ENCODE results near the gene TOLLIP.
"Not testable (repeated sequence)": the region's sequence is repeated elsewhere in the genome, so short reads cannot be mapped to it uniquely, and the experiment has no call there.

TOLLIP gene

DNA sequence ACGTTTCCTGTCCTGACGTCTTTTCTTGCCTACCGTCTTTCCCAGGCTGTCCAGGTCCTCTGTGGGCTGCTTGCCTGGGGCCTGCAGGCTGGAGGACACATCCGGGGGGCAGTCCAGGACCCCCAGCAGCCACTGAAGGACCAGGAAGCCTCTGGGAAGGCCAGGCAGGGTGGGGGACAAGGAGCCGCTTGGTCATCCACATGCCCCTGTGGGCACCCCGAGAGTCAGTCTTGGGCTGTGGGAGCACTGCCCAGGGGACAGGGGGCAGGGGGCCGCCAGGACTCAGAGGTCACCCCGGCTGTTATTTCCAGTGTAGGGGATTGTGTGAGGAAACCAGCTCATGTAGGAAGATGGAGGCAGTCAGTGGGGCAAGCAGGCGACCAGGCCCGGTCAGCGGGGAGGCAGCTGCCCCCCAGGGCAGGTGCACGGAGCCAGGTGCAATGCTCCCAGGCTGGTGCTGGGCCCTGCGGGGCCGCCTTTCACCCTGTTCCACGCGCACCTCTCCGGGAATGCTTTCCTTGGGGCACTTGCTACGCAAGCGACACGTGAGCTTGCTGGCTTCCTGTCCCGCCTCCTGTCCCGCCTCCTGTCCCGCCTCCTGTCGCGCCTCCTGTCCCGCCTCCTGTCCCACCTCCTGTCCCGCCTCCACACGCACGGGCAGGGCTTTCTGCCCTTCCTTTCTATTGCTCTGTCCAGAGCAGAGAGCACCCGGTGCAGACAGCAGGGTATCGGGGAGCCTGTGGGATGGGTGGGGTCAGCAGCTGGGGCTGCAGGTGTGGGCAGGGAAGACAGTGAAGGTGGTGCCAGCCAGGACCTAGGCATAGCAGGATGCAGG, 47.0 kb downstream of the TOLLIP start:
- DNase-seq (ENCODE audit: low spot score): peak; percentile 84

DNA sequence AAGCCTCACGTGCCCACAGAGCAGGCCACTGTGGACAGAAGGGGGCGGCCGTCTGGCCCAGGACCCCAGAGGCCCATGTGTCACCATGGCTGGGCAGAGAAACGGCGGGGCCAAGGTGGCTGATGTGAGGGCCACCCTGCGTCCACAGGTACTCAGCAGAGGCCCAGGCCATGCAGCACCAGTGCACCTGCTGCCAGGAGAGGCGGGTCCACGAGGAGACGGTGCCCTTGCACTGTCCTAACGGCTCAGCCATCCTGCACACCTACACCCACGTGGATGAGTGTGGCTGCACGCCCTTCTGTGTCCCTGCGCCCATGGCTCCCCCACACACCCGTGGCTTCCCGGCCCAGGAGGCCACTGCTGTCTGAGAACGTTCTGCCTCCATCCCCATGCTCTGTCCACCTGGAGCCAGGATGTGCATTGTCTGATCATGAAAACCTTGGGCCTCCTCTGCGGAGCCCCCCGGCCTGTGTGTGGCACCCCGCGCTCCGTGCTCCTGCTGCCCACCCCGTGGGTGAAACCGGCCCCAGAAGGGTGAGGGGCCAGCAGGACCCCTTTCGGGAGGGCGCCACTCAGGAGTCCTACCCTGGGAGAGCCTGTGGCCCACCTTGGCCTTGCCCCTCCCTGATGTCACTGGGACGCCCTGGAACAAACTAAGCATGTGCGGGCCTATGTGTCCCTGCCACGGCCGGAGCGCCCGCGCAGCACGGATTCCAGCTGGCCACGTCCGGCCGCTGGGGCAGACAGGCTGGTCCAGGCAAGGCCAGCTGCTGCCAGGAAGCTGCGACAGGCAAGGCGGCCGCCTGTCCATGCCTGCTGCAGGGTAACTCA, 48.0 kb downstream of the TOLLIP start:
- DNase-seq (ENCODE audit: low spot score): no peak

DNA sequence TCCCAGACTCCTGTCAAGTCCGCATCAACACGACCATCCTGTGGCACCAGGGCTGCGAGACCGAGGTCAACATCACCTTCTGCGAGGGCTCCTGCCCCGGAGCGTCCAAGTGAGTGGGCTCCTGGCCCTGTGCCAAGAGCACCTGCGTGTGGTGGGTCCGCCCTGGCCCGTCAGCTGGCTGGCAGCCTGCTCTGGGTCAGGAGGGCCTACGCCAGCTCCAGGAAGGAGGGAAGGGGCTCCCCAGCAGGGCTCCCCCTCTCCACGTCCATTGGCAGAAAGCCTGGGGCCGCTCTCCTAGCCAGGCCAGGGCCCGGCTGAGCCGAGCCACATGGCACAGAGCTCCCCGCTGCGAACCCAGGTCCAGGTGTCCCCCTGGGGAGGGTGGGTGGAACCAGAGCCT, 48.8 kb downstream of the TOLLIP start:
- no peak for DNase-seq (ENCODE audit: low spot score)

DNA sequence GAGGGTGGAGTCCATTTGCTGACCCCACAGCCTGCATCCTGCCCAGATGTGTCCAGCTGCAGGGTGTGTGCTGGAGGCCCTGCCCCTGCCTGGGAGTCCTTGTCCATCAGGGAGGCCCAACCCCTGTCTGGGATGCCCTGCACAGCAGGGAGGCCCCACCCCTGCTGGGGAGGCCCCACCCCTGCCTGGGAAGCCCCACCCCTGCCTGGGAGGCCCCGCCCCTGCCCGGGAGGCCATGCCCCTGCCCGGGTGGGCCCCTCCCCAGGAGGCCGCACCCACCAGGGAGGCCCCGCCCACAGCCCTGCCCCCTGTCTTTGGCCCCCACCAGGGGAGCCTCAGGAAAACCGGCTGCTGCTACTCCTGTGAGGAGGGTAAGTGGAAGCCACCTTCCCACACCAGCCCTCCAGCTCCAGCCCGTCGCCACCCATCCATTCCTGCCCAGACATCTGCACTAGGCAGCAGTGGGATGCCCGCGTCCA, 49.4 kb downstream of the TOLLIP start:
- DNase-seq (ENCODE audit: low spot score): no peak

DNA sequence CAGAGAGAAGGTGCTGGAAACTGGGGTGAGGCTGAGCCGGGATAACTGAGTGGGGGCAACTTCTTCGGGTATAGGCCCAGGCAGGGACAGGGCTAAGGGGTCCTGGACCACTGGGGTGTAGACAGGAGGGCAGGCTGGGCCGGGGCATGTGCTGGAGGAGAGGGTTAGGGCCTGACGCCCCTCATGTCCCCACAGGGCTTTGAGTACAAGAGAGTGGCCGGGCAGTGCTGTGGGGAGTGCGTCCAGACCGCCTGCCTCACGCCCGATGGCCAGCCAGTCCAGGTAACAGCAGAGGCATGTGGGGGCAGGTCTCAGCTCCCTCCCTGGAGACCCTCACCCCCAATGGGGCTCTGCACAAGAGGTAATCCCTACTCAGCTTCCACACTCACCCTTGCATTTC, 49.9 kb downstream of the TOLLIP start:
- no peak for DNase-seq (ENCODE audit: low spot score)

DNA sequence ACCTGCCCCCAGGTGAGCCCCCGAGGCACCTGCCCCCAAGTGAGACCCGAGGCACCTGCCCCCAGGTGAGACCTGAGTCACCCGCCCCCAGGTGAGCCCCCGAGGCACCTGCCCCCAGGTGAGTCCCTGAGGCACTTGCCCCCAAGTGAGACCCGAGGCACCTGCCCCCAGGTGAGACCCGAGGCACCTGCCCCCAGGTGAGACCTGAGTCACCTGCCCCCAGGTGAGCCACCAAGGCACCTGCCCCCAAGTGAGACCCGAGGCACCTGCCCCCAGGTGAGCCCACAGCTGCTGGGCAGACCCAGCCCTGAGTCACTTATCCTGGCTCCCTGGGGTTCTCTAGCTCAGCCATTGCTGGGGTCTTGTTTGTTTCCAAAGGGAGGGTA, 50.4 kb downstream of the TOLLIP start:
- no peak for DNase-seq (ENCODE audit: low spot score)

DNA sequence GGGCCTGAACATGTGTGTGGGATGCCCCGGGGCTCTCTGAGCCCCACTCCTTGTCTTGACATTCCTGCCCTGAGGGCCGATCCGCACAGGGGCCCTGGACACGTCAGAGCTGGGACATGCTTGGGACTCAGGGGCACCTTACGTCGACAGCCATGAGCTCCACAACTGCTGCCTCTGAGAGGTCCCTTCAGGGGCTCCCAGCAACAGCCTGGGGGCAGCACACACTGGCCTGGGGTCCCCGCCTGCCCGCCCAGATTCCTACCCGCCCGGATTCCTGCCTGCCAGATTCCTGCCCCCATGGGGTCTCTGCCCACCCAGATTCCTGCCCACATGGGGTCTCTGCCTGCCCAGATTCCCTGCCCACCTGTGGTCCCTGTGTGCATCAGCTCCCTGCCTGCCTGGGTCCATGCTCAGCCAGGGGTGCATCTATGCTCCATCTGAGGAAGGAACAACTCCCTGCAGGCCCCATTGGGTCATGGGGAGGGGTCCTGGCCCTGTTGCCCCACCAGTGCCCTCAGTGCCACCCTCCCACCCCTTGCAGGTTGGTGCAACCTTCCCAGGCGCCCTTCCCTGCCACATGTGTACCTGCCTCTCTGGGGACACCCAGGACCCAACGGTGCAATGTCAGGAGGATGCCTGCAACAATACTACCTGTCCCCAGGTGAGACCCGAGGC, 50.9 kb downstream of the TOLLIP start:
- DNase-seq (ENCODE audit: low spot score): no peak

DNA sequence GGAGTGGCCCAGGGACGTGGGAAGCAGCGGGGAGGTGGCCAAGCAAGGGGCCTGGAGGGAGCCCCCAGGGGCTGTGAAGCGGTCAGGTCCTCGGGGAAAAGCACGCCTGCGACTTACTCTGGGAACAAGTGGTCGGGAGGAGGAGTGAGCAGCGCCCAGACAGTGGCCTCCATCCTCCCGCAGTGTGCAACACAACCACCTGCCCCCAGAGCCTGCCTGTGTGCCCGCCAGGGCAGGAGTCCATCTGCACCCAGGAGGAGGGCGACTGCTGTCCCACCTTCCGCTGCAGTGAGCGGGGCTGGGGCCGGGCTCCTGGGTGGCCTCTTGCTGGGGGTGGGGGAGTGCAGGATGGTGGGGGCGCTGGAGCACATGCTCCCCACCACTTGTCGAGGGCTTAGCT, 51.5 kb downstream of the TOLLIP start:
- no peak for DNase-seq (ENCODE audit: low spot score)

DNA sequence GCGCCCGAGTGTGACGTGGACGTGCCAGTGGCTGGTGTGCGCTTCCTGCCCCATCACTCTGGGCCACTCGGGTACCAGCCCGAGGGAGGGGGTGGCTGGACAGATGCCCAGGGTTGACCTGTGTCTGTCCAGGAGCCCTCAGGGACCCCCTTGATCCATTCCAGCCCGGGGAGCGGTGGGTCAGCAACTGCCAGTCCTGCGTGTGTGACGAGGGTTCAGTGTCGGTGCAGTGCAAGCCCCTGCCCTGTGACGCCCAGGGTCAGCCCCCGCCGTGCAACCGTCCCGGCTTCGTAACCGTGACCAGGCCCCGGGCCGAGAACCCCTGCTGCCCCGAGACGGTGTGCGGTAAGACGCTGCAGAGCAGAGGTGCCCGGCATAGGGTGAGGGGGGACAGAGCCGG, 52.1 kb downstream of the TOLLIP start:
- no peak for DNase-seq (ENCODE audit: low spot score)

DNA sequence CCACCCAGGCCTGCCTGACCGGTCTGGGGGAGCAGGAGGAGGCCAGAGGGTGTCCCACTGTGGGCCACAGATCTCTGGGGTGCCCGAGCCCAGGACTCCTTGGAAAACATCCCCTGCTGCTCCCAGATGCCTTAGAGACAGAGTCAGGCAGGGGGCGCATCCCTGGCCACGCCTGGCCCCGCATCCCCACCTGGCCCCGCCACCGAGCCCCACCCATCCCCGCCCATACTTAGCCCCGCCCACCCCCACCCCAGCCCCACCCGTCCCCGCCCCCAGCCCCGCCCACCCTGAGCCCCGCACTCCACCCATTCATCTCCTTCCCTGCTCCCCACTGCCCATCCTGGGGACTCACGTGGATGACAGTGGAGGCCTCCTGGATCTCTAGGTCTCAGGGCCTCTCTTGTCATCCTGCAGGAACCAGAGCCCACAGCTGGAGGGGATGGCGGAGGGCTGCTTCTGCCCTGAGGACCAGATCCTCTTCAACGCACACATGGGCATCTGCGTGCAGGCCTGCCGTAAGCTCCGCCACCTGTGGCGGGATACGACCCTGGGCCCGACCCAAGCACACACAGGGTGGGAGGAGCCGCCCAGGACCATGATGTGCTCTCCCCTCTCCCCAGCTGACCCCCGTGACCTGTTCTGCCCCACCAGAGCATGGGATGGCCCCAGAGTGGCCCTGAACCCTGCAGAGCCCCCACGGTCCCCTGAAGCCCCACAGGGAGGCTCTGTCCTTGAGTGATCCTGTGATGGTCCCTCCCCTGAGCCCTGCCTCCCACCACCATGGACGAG, 53.0 kb downstream of the TOLLIP start:
- no peak for DNase-seq (ENCODE audit: low spot score)

DNA sequence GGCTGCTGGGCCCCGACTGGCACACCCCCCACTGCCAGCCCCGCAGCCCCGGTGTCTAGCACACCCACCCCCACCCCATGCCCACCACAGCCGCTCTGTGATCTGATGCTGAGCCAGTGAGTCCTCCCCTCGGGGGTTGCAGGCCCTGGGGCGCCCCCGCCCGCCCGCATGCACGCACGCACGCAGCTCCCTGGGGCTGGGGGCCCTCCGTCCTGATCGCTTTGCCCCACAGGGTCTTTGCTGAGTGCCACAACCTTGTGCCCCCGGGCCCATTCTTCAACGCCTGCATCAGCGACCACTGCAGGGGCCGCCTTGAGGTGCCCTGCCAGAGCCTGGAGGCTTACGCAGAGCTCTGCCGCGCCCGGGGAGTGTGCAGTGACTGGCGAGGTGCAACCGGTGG, 54.3 kb downstream of the TOLLIP start:
- DNase-seq (ENCODE audit: low spot score): no peak

DNA sequence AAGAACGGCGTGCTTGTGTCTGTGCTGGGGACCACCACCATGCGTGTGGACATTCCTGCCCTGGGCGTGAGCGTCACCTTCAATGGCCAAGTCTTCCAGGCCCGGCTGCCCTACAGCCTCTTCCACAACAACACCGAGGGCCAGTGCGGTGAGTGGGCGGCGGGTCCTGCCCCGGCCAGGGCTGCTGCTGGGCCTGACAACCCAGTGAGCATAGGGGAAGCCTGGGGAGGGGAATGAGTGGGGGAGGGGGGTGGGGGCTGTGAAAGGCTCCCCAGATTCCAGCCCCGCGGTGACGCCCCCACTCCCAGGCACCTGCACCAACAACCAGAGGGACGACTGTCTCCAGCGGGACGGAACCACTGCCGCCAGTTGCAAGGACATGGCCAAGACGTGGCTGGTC, 54.7 kb downstream of the TOLLIP start:
- no peak for DNase-seq (ENCODE audit: low spot score)

DNA sequence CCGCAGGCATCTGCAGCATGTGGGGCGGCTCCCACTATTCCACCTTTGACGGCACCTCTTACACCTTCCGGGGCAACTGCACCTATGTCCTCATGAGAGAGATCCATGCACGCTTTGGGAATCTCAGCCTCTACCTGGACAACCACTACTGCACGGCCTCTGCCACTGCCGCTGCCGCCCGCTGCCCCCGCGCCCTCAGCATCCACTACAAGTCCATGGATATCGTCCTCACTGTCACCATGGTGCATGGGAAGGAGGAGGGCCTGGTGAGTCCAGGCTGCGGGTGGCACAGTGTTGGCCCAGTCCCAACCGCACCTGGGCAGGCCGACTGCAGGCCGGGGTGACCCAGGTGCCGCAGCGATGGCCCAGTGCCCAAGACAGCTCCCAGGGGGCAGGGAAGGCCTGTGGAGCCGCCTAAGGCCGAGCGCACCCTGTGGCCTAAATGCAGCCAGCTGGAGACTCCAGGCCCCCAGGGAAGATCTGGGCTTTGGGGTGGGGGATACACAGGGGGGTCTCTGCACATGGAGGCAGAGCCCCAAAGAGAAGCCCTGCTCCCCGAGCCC, 55.3 kb downstream of the TOLLIP start:
- DNase-seq (ENCODE audit: low spot score): no peak

DNA sequence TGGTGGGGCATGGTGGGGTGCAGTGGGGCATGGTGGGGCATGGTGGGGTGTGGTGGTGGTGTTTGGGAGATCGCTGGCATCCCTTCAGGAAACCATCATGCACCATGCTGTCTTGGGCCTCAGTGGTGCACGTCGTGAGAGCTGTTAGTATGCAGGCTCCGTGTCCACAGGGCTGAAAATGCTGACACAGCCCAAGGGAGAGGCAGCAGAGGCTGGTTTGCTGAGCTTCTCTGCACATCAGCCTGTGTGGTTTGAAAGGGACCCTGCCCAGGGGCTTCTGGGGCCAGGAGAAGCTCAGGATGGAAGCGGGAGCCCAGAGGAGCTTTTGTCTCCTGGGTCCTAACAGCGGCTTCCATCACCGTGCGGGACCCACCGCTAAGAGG, 56.3 kb downstream of the TOLLIP start:
- no peak for DNase-seq (ENCODE audit: low spot score)

DNA sequence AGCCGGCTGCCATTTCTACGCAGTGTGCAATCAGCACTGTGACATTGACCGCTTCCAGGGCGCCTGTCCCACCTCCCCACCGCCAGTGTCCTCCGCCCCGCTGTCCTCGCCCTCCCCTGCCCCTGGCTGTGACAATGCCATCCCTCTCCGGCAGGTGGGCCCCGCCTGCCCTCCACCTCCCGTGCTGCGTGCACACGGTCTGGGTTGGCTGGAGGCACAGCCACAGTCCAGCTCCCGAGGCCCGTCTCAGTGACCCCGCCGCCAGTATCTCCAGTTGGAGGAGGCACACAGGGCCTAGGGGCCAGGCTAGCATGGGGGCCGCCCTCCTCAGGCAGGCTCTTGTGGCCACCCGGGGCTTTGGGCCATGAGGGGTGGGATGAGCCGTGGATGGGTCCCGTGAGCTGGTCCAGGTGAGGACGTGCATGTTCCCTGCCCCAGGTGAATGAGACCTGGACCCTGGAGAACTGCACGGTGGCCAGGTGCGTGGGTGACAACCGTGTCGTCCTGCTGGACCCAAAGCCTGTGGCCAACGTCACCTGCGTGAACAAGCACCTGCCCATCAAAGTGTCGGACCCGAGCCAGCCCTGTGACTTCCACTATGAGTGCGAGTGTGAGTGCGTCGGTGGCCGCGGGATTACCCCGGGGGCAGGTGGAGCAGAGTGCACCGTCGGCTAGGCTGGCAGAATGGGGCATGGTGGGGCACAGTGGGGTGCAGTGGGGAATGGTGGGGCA, 56.9 kb downstream of the TOLLIP start:
- DNase-seq (ENCODE audit: low spot score): no peak

DNA sequence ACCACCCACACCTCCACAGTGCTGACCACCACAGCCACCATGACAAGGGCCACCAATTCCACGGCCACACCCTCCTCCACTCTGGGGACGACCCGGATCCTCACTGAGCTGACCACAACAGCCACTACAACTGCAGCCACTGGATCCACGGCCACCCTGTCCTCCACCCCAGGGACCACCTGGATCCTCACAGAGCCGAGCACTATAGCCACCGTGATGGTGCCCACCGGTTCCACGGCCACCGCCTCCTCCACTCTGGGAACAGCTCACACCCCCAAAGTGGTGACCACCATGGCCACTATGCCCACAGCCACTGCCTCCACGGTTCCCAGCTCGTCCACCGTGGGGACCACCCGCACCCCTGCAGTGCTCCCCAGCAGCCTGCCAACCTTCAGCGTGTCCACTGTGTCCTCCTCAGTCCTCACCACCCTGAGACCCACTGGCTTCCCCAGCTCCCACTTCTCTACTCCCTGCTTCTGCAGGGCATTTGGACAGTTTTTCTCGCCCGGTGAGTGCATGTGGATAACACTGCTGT, 58.1 kb downstream of the TOLLIP start:
- no peak for DNase-seq (ENCODE audit: low spot score)

DNA sequence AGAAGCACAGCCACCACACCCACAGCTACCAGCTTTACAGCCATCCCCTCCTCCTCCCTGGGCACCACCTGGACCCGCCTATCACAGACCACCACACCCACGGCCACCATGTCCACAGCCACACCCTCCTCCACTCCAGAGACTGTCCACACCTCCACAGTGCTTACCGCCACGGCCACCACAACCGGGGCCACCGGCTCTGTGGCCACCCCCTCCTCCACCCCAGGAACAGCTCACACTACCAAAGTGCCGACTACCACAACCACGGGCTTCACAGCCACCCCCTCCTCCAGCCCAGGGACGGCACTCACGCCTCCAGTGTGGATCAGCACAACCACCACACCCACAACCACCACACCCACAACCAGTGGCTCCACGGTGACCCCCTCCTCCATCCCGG, 59.0 kb downstream of the TOLLIP start:
- not testable (repeated sequence) for DNase-seq (ENCODE audit: low spot score)

DNA sequence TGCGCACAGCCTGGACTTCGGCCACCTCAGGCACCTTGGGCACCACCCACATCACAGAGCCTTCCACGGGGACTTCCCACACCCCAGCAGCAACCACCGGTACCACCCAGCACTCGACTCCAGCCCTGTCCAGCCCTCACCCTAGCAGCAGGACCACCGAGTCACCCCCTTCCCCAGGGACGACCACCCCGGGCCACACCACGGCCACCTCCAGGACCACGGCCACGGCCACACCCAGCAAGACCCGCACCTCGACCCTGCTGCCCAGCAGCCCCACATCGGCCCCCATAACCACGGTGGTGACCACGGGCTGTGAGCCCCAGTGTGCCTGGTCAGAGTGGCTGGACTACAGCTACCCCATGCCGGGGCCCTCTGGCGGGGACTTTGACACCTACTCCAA, 60.5 kb downstream of the TOLLIP start:
- not testable (repeated sequence) for DNase-seq (ENCODE audit: low spot score)

DNA sequence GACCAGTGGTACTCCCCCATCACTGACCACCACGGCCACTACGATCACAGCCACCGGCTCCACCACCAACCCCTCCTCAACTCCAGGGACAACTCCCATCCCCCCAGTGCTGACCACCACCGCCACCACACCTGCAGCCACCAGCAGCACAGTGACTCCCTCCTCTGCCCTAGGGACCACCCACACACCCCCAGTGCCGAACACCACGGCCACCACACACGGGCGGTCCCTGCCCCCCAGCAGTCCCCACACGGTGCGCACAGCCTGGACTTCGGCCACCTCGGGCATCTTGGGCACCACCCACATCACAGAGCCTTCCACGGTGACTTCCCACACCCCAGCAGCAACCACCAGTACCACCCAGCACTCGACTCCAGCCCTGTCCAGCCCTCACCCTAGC, 62.4 kb downstream of the TOLLIP start:
- DNase-seq (ENCODE audit: low spot score): not testable (repeated sequence)

DNA sequence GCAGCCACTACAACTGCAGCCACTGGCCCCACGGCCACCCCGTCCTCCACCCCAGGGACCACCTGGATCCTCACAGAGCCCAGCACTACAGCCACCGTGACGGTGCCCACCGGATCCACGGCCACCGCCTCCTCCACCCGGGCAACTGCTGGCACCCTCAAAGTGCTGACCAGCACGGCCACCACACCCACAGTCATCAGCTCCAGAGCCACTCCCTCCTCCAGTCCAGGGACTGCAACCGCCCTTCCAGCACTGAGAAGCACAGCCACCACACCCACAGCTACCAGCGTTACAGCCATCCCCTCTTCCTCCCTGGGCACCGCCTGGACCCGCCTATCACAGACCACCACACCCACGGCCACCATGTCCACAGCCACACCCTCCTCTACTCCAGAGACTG, 63.1 kb downstream of the TOLLIP start:
- DNase-seq (ENCODE audit: low spot score): not testable (repeated sequence)

DNA sequence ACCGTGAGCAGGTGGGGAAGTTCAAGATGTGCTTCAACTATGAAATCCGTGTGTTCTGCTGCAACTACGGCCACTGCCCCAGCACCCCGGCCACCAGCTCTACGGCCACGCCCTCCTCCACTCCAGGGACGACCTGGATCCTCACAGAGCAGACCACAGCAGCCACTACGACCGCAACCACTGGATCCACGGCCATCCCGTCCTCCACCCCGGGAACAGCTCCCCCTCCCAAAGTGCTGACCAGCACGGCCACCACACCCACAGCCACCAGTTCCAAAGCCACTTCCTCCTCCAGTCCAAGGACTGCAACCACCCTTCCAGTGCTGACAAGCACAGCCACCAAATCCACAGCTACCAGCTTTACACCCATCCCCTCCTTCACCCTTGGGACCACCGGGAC, 63.7 kb downstream of the TOLLIP start:
- not testable (repeated sequence) for DNase-seq (ENCODE audit: low spot score)
